Measurements from ENCODE around the gene NUDT21. TPM values are rescaled to one million over a fixed set of nuclear protein-coding genes. Genes with fewer than 3 reads are reported as not detected.

The NUDT21 gene
- polyA plus RNA-seq, 3 donors from 2014 or later: 71.2 to 79.8 (median 76.8) TPM

Other genes with a start within 250 kb of the NUDT21 start
- 10 to 100 TPM; 17.8 to 63.3 (median 40.3) TPM for gene AMFR, start 25.8 kb downstream of the NUDT21 start, polyA plus RNA-seq
- 10 to 100 TPM; 61.1 to 96.7 (median 80.5) TPM for gene OGFOD1, start 222 bp upstream of the NUDT21 start, polyA plus RNA-seq
- 10 to 100 TPM; 16.9 to 25.6 (median 19.2) TPM for gene BBS2, start 68.7 kb upstream of the NUDT21 start, polyA plus RNA-seq
- gene MT4, start 113.7 kb upstream of the NUDT21 start, polyA plus RNA-seq: not detected
- gene MT3, start 138.2 kb upstream of the NUDT21 start, polyA plus RNA-seq: not detected
- 100 to 1,000 TPM; 139 to 321 (median 313) TPM for gene MT2A, start 157.3 kb upstream of the NUDT21 start, polyA plus RNA-seq
- 1 to 10 TPM in 2 of 3 donors, not detected in 1; 1.4 to 2.5 TPM for gene MT1E, start 174.4 kb upstream of the NUDT21 start, polyA plus RNA-seq
- gene MT1M, start 181.3 kb upstream of the NUDT21 start, polyA plus RNA-seq: not detected
- gene MT1A, start 187.3 kb upstream of the NUDT21 start, polyA plus RNA-seq: not detected
- gene MT1B, start 200.6 kb upstream of the NUDT21 start, polyA plus RNA-seq: not detected
- gene MT1F, start 206.6 kb upstream of the NUDT21 start, polyA plus RNA-seq: 10 to 100 TPM in 2 of 3 donors, 1 to 10 TPM in 1; 6.4 to 39.1 (median 20.6) TPM
- gene MT1G, start 216.7 kb upstream of the NUDT21 start, polyA plus RNA-seq: not detected
- gene MT1H, start 218.5 kb upstream of the NUDT21 start, polyA plus RNA-seq: not detected
- gene MT1X, start 231.1 kb upstream of the NUDT21 start, polyA plus RNA-seq: 10 to 100 TPM; 23.2 to 73.5 (median 69.4) TPM

All from immature natural killer cell (primary cell).